Measurements from ENCODE around the gene NDUFA3. TPM values are rescaled to one million over a fixed set of nuclear protein-coding genes. Genes with fewer than 3 reads are reported as not detected.

The NDUFA3 gene
- total and polyA plus RNA-seq, 2 of the 13 experiments (the other 11 are each of a cell fraction or from before 2014, with no cell fraction given) = 31.6 to 75.4 TPM

GRCh38 chr19:54152267-54152666 is 49.6 kb downstream of the NDUFA3 start (continued):
- TF ChIP-seq ZHX2 (IDR thresholded peaks at IDR 0.05; ENCODE audit: low read depth) (no peak), ZHX2 (CRISPR knock-in tag; IDR thresholded peaks at IDR 0.05; ENCODE audit: borderline replicate concordance) (no peak), ZNF607 (CRISPR knock-in tag; IDR thresholded peaks at IDR 0.05; ENCODE audit: borderline replicate concordance) (no peak), AGO1 (IDR thresholded peaks at IDR 0.05; ENCODE audit: low read depth, low read length, poor library complexity, severe bottlenecking) (peak; percentile 42)

- Histone ChIP-seq H3K36me3 (replicated peaks in 1 of 2; ENCODE audit: control insufficient read depth in 1 of 2, insufficient read depth in 2 of 2, low read length in 2 of 2) (peaks cover 35 to 90% of the 10 kb centered on the region in 2 experiments), H3K9ac (ENCODE audit: insufficient read depth, low read depth, low read length) (no peak overlapping the region), H3K9me3 (ENCODE audit: low read length) (no peaks in the 10 kb centered on the region), H3K27me3 (ENCODE audit: control insufficient read depth in 1 of 2, insufficient read depth in 2 of 2, low read length in 2 of 2) (no peaks in the 10 kb centered on the region), H3K4me2 (ENCODE audit: low read depth, low read length) (no peak overlapping the region), H3K4me3 (replicated peaks in 1 of 3; ENCODE audit: insufficient read depth in 1 of 3, low read depth in 2 of 3, low read length in 3 of 3) (no peak overlapping the region), H3K79me2 (ENCODE audit: insufficient read depth, low read length) (no peaks in the 10 kb centered on the region), H2AFZ (ENCODE audit: low read length) (no peak overlapping the region), H4K20me1 (ENCODE audit: insufficient read depth, low read length) (0 out of 2 replicates have a peak, but pooled peaks cover 3% of the 10 kb centered on the region), H3K4me1 (ENCODE audit: insufficient read depth, low read length) (peaks cover under 1% of the 10 kb centered on the region; the same call in 1 of the 2 replicates), H3K27ac (ENCODE audit: extremely low read length, insufficient read depth, low read length) (no peak overlapping the region)
- ATAC-seq = no peak
- POLR2A ChIA-PET = no interaction called here
- intact Hi-C loops (cut with micrococcal nuclease; ENCODE audit: unreplicated experiment) = no loop called here
- TF ChIP-seq RBFOX2 (IDR thresholded peaks at IDR 0.05; ENCODE audit: low read depth, low read length) = peak; percentile 59; the same call in 1 of the 2 replicates
- no peak for TF ChIP-seq UBTF (CRISPR knock-in tag; IDR thresholded peaks at IDR 0.05)
- TF ChIP-seq, protein P1, sequence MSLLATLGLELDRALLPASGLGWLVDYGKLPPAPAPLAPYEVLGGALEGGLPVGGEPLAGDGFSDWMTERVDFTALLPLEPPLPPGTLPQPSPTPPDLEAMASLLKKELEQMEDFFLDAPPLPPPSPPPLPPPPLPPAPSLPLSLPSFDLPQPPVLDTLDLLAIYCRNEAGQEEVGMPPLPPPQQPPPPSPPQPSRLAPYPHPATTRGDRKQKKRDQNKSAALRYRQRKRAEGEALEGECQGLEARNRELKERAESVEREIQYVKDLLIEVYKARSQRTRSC (CRISPR knock-in tag; IDR thresholded peaks at IDR 0.05; ENCODE audit: low read depth) = no peak
- no peak for TF ChIP-seq ZNF678 (CRISPR knock-in tag; IDR thresholded peaks at IDR 0.05)
- CTCF ChIA-PET (ENCODE audit: low intra/inter-chr PET ratio, low total read pairs) = no interaction called here
- FAIRE-seq = no peak
- WGBS (ENCODE audit: low lambda C conversion rate) = 99% methylated on average over 25 of the region's 25 CpGs
- in situ Hi-C loops (cut with HindIII; ENCODE audit: extremely low pct_ligation_motif_present, low pct_unique_long_range_greater_than_20kb) = no loop called here
- no peak for DNase-seq (ENCODE audit: low spot score)
- BruUV-seq (replicated peaks) = no TSS peak
These were observed 50.3 kb downstream of the NDUFA3 start for GRCh38 chr19:54152878-54153524.
